MV-4-11 (cell line): ENCODE results near the gene SEPTIN10.
"Not testable (repeated sequence)": the region's sequence is repeated elsewhere in the genome, so short reads cannot be mapped to it uniquely, and the experiment has no call there.

Experiments used
- DNase-seq: peaks from one replicate; lab custom pipeline; 2025; lab: John Stamatoyannopoulos, UW

Gene SEPTIN10

GRCh38 chr2:109545828-109546713 lies 67.7 kb downstream of the SEPTIN10 start:
- DNase-seq = peak; percentile 30

GRCh38 chr2:109542384-109542783 lies 71.4 kb downstream of the SEPTIN10 start:
- no peak for DNase-seq

- DNase-seq = no peak
Observed at GRCh38 chr2:109538546-109538945, 75.2 kb downstream of the SEPTIN10 start.

GRCh38 chr2:109537565-109538222 lies 76.1 kb downstream of the SEPTIN10 start:
- DNase-seq = no peak

- DNase-seq = not testable (repeated sequence)
Observed at GRCh38 chr2:109536556-109536955, 77.2 kb downstream of the SEPTIN10 start.

- DNase-seq = no peak
Observed at GRCh38 chr2:109535217-109535946, 78.4 kb downstream of the SEPTIN10 start.

GRCh38 chr2:109533823-109534222 lies 79.9 kb downstream of the SEPTIN10 start:
- no peak for DNase-seq

GRCh38 chr2:109532728-109533076 lies 81.1 kb downstream of the SEPTIN10 start:
- DNase-seq = no peak

- DNase-seq = no peak
Observed at GRCh38 chr2:109531896-109532727, 81.7 kb downstream of the SEPTIN10 start.

GRCh38 chr2:109531221-109531620 lies 82.5 kb downstream of the SEPTIN10 start:
- no peak for DNase-seq

- DNase-seq = no peak
Observed at GRCh38 chr2:109530712-109531111, 83.1 kb downstream of the SEPTIN10 start.

GRCh38 chr2:109529532-109530449 lies 84.0 kb downstream of the SEPTIN10 start:
- DNase-seq = no peak

- DNase-seq = no peak
Observed at GRCh38 chr2:109528811-109529501, 84.8 kb downstream of the SEPTIN10 start.

- no peak for DNase-seq
Observed at GRCh38 chr2:109527846-109528705, 85.7 kb downstream of the SEPTIN10 start.

GRCh38 chr2:109527079-109527478 lies 86.7 kb downstream of the SEPTIN10 start:
- no peak for DNase-seq

- DNase-seq = no peak
Observed at GRCh38 chr2:109526442-109526970, 87.3 kb downstream of the SEPTIN10 start.

GRCh38 chr2:109525836-109526235 lies 87.9 kb downstream of the SEPTIN10 start:
- DNase-seq = no peak

GRCh38 chr2:109523536-109524361 lies 90.0 kb downstream of the SEPTIN10 start:
- no peak for DNase-seq
